Keratinocyte (primary cell): ENCODE results near the gene FADS3. TPM values are rescaled to one million over a fixed set of nuclear protein-coding genes. Genes with fewer than 3 reads are reported as not detected.

Source experiments
- DNase-seq: peaks from one replicate; pipeline ENCODE4 v3.0.0-alpha.2; 2011; ENCODE audit warnings: low read depth, missing footprints, low spot score
- FAIRE-seq: peaks from 2 replicates; lab custom pipeline; 2011; peaks lifted over from hg19 to GRCh38; lab: Jason Lieb, UNC
- H2AFZ ChIP-seq: 2 replicates; pipeline ENCODE4 v1.6.0; 2012; ENCODE audit warnings: low read length, control low read depth, inconsistent platforms; ENCODE audit not compliant: control insufficient read depth
- H3K27ac ChIP-seq: 2 replicates; pipeline ENCODE4 v1.5.1; 2011; ENCODE audit warnings: low read length; ENCODE audit not compliant: control insufficient read depth, insufficient read depth
- H3K27me3 ChIP-seq: 3 replicates; pipeline ENCODE4 v1.6.0; 2011; ENCODE audit warnings: low read length; ENCODE audit not compliant: control insufficient read depth, insufficient read depth; ENCODE audit errors: extremely low read depth
- H3K36me3 ChIP-seq, 2 experiments: 2 replicates in 1 of 2; 3 replicates in 1 of 2; pipeline ENCODE4 v1.5.1; 2011; ENCODE audit warnings: low read length in 2 of 2, mild to moderate bottlenecking in 1 of 2; ENCODE audit not compliant: control insufficient read depth in 2 of 2, insufficient read depth in 2 of 2; ENCODE audit errors: extremely low read depth in 1 of 2
- H3K4me1 ChIP-seq: 3 replicates; pipeline ENCODE4 v1.5.1; 2011; ENCODE audit warnings: low read length; ENCODE audit not compliant: control insufficient read depth, insufficient read depth; ENCODE audit errors: extremely low read depth
- H3K4me2 ChIP-seq: 3 replicates; pipeline ENCODE4 v1.6.0; 2011; ENCODE audit warnings: low read depth, low read length; ENCODE audit not compliant: control insufficient read depth, insufficient read depth; ENCODE audit errors: extremely low read depth
- H3K4me3 ChIP-seq, 3 experiments: fragments of 200-600 bp in 1 of 3; sonication (generic) in 1 of 3; 2 replicates in 2 of 3; 3 replicates in 1 of 3; pipeline ENCODE4 v1.5.1; 2011 to 2016; ENCODE audit warnings: low read length in 3 of 3, mild to moderate bottlenecking in 3 of 3, control low read depth in 2 of 3, inconsistent platforms in 1 of 3, low read depth in 1 of 3, mixed read lengths in 1 of 3, mixed run types in 1 of 3, moderate library complexity in 1 of 3; ENCODE audit not compliant: control insufficient read depth in 2 of 3, insufficient read depth in 2 of 3; ENCODE audit errors: extremely low read depth in 1 of 3
- H3K79me2 ChIP-seq: 2 replicates; pipeline ENCODE4 v1.6.0; 2012; ENCODE audit warnings: low read length; ENCODE audit not compliant: control insufficient read depth, insufficient read depth
- H3K9ac ChIP-seq: 3 replicates; pipeline ENCODE4 v1.6.0; 2011; ENCODE audit warnings: low read length; ENCODE audit not compliant: control insufficient read depth, insufficient read depth; ENCODE audit errors: extremely low read depth
- H3K9me1 ChIP-seq: 3 replicates; pipeline ENCODE4 v1.6.0; 2011; ENCODE audit warnings: low read length; ENCODE audit not compliant: control insufficient read depth, insufficient read depth; ENCODE audit errors: extremely low read depth
- H3K9me3 ChIP-seq: 2 replicates; pipeline ENCODE4 v1.5.1; 2012; ENCODE audit warnings: low read depth, low read length; ENCODE audit not compliant: control insufficient read depth
- H4K20me1 ChIP-seq: 3 replicates; pipeline ENCODE4 v1.6.0; 2011; ENCODE audit warnings: low read length; ENCODE audit not compliant: control insufficient read depth, insufficient read depth; ENCODE audit errors: extremely low read depth
- CTCF ChIP-seq, 3 experiments: IDR thresholded peaks in 1 of 3; conservative IDR thresholded peaks in 1 of 3; optimal IDR thresholded peaks in 1 of 3; 2 replicates in 2 of 3; 3 replicates in 1 of 3; pipeline versions ENCODE3 to v1.5.1; 2011; ENCODE audit warnings: low read length in 3 of 3, mild to moderate bottlenecking in 3 of 3, moderate library complexity in 2 of 3, control low read depth in 1 of 3, inconsistent platforms in 1 of 3; ENCODE audit not compliant: insufficient read depth in 2 of 3; ENCODE audit errors: extremely low read depth in 1 of 3
- EZH2 ChIP-seq: IDR thresholded peaks from one replicate; pipeline ENCODE4 v1.6.1; 2012; ENCODE audit warnings: inconsistent platforms, mild to moderate bottlenecking, low read length, moderate library complexity
- dilution Hi-C: fragments of 300-500 bp; cut with MboI; formaldehyde crosslinking; loops from one replicate; pipeline ENCODE4 v1.7.0; 2020; ENCODE audit warnings: low sequenced_read_pairs; ENCODE audit not compliant: extremely low pct_ligation_motif_present
- polyA plus RNA-seq, 5 experiments: library from polyadenylated mRNA; depleted of rRNA in 3 of 5; stranded (reverse) in 3 of 5; stranded (forward) in 1 of 5; unstranded in 1 of 5; fragments of >200 nt; gene quantifications; 1 replicate in 1 of 5; 2 replicates in 3 of 5; 3 replicates in 1 of 5; pipeline versions ENCODE4 v1.2.1 to v1.2.3, GENCODE V29; 2011 to 2012; ENCODE audit warnings: missing spikeins in 2 of 5, low read depth in 1 of 5, low replicate concordance in 1 of 5

Gene FADS3
- polyA plus RNA-seq, 1 donor (not counting 4 experiments of a cell fraction or from before 2014, with no cell fraction given) = 33.9 TPM

- no peak for FAIRE-seq
- dilution Hi-C loops = no loop called here
Observed at GRCh38 chr11:61863548-61864081, 27.7 kb downstream of the FADS3 start.

GRCh38 chr11:61862714-61863547 is 28.4 kb downstream of the FADS3 start:
- Histone ChIP-seq H3K27me3 (no peaks in the 10 kb centered on the region), H3K4me2 (no peak overlapping the region), H3K4me3 (no peak overlapping the region), H3K27ac (no peak overlapping the region), H3K36me3 (peaks cover 11 to 27% of the 10 kb centered on the region in 2 experiments), H2AFZ (no peak overlapping the region), H3K79me2 (no peaks in the 10 kb centered on the region), H3K9me3 (no peaks in the 10 kb centered on the region), H3K9me1 (no peaks in the 10 kb centered on the region), H3K4me1 (peaks cover 11% of the 10 kb centered on the region), H3K9ac (no peak overlapping the region), H4K20me1 (peaks cover 3% of the 10 kb centered on the region)
- no peak for DNase-seq
- TF ChIP-seq CTCF (optimal IDR thresholded peaks at IDR 0.05 in 1 of 3, IDR thresholded peaks at IDR 0.05 in 1 of 3, conservative IDR thresholded peaks at IDR 0.05 in 1 of 3; ENCODE audit: extremely low read depth in 1 of 3, insufficient read depth in 2 of 3, low read length in 3 of 3) (no peak), EZH2 (no peak)
- FAIRE-seq = no peak
- dilution Hi-C loops = no loop called here

More at GRCh38 chr11:61863548-61864081, 27.7 kb downstream of the FADS3 start:
- Histone ChIP-seq H2AFZ (no peak overlapping the region), H4K20me1 (peaks cover 3% of the 10 kb centered on the region), H3K9me3 (no peaks in the 10 kb centered on the region), H3K9ac (no peak overlapping the region), H3K27ac (no peak overlapping the region), H3K4me3 (no peak overlapping the region), H3K4me2 (no peak overlapping the region), H3K36me3 (peaks cover 11 to 27% of the 10 kb centered on the region in 2 experiments), H3K4me1 (peaks cover 11% of the 10 kb centered on the region), H3K79me2 (no peaks in the 10 kb centered on the region), H3K27me3 (no peaks in the 10 kb centered on the region), H3K9me1 (no peaks in the 10 kb centered on the region)
- TF ChIP-seq EZH2 (no peak), CTCF (optimal IDR thresholded peaks at IDR 0.05 in 1 of 3, IDR thresholded peaks at IDR 0.05 in 1 of 3, conservative IDR thresholded peaks at IDR 0.05 in 1 of 3; ENCODE audit: extremely low read depth in 1 of 3, insufficient read depth in 2 of 3, low read length in 3 of 3) (no peak)
- no peak for DNase-seq
